Fibroblast of the aortic adventitia (primary cell): ENCODE measurements around the gene ANKRD16. TPM values are rescaled to one million over a fixed set of nuclear protein-coding genes. Genes with fewer than 3 reads are reported as not detected.

Experiments used
- DNase-seq: peaks from one replicate; pipeline ENCODE4 v3.0.0-alpha.2; 2010; ENCODE audit warnings: low read depth
- H3K4me3 ChIP-seq: 2 replicates; pipeline ENCODE4 v1.5.1; 2011; ENCODE audit warnings: low read depth, mild to moderate bottlenecking, control low read depth, low read length, moderate library complexity
- total RNA-seq: library from RNA; depleted of rRNA; stranded (reverse); fragments of >200 nt; gene quantifications from 2 replicates; pipeline ENCODE4 v1.2.3, GENCODE V29; 2012; ENCODE audit warnings: low replicate concordance
- TF ChIP-seq, protein P1 (sequence below): IDR thresholded peaks from 2 replicates; pipeline ENCODE4 v1.5.1; 2011; ENCODE audit warnings: mild to moderate bottlenecking, low read length, control low read depth, inconsistent platforms; ENCODE audit not compliant: insufficient read depth

The ANKRD16 gene
- total RNA-seq, 1 donor: 5.0 TPM

DNA sequence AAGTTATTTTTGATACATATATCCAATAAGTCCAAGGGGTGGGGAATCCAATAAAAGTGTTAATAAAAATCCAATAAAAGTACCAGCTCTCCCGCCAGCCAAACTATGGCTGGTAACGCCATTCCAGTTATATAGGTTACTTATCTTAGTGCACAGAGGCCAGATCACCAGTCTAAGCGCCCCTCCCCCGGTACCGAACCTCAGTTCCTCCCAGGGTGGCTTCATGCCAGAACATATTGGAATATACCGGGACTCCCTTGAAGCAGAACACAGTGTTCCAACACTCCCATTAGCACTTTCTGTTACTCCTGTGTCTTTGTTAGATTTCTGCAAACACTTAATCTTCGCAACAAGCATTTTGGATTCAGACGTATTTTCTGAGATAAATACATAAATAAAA, 7.8 kb upstream of the ANKRD16 start:
- no peak overlapping the region for H3K4me3 ChIP-seq
- no peak for DNase-seq
- TF ChIP-seq, protein P1, sequence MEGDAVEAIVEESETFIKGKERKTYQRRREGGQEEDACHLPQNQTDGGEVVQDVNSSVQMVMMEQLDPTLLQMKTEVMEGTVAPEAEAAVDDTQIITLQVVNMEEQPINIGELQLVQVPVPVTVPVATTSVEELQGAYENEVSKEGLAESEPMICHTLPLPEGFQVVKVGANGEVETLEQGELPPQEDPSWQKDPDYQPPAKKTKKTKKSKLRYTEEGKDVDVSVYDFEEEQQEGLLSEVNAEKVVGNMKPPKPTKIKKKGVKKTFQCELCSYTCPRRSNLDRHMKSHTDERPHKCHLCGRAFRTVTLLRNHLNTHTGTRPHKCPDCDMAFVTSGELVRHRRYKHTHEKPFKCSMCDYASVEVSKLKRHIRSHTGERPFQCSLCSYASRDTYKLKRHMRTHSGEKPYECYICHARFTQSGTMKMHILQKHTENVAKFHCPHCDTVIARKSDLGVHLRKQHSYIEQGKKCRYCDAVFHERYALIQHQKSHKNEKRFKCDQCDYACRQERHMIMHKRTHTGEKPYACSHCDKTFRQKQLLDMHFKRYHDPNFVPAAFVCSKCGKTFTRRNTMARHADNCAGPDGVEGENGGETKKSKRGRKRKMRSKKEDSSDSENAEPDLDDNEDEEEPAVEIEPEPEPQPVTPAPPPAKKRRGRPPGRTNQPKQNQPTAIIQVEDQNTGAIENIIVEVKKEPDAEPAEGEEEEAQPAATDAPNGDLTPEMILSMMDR: no peak

DNA sequence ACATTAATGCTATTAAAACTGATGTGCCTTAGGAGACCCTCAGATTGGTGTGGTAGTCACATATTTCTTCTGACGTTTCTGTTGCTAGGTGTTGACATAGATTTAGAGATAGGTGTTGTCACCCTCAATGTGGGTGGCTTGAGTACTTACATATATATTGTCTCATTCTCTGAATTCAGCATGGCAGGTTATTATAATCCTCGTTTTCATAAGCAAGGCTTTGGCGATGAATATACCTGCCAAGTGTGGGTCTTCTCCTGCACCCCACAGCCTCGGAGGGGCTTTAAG, 7.3 kb upstream of the ANKRD16 start:
- TF ChIP-seq, protein P1: no peak
- no peak for DNase-seq
- no peak overlapping the region for H3K4me3 ChIP-seq

DNA sequence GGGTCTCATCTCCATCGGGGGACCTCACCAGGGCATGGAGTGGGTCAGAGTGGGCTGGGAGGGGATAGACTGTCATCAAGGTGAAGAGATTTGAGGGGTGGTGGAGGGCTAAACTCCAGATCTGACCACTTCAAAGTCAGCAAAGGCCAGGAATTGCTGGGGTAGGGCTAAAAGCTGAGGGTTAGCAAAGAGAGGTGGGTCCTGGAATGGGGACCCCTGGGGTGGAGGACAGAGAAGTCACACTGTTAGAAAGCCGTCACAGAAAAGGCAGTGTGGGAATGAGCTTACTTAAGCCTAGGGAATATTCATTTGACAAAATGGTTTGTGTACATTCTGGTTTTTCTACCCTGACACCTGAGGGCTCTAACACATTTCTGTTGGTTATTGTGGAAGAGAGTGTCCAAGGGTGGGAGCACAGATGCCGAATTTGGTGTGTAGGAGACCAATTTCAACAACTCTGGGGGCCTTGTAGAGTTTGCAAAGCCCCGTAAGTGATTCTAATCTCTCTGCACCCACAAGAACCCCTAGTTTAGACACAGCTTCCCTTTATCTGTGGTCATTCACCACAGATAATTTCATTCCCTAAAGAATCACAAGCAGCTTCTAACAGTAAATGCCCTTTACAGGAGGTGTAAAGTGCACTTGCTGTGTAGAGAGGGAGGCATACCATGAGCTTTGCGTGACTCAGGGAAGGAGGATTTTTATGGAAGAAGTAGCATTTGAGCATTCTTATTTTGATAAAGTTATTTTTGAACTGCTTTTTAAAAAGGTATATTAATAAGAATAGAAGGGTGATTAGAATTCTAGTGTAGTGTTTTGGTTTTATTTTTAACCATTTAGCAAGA, 6.7 kb upstream of the ANKRD16 start:
- TF ChIP-seq, protein P1: no peak
- H3K4me3 ChIP-seq: no peak overlapping the region
- no peak for DNase-seq

DNA sequence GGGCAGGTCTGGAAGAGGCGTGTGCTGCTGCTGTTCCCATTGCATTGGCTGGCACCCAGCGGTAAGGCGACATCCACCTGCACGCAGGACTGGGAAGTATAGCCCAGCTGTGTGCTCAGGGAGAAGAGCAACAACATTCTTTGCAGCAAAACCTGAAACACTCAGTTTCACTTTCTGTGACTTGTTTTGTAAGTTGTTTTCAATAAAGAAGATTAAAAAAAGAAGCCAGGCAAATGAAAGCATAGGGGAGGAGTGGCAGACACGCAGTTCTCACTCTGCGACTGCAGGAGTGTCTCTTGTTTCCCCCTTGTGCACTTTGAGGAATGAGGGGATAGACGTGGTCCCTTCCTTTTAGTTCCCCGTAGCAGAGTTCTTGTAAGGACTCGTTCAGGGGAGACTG, 6.1 kb upstream of the ANKRD16 start:
- TF ChIP-seq, protein P1: no peak
- no peak overlapping the region for H3K4me3 ChIP-seq
- no peak for DNase-seq

DNA sequence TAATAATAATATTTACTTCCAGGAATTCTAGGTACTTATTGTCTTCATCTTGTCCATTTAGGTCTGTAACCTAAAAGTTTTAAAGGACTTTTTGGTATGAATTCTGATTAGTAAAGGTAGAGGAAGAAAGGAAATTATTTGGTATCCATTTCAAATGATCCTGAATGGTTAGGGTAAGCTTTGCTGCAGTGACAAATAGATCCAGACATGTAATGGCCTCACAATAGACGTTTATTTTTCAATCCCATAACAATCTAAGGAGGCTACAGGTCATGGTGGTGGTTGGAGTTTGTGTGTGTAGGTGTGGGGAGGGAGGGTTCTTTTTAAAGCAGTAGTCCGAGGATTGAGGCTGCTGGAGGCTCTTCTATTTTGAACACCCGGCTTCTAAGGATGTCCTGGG, 5.7 kb upstream of the ANKRD16 start:
- no peak for DNase-seq
- TF ChIP-seq, protein P1: no peak
- no peak overlapping the region for H3K4me3 ChIP-seq

DNA sequence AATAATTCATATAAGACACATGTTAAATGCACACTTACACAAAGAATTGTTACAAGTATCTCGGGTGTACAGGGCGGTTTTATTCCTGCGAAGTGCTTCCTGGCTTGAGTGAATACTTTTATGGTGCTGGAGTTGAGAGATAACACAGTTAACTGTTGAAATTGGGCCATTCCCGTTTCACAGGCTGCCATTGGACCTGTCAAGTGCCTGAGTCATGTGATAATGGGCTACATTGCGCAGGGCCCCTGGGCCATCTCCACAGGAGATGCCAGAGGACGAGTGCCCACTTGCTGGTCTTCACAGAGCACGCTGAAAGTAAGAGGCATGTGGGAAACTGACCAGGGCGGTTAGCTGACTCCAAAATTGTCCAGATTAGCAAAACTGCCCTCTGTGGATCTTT, 5.2 kb upstream of the ANKRD16 start:
- TF ChIP-seq, protein P1: no peak
- DNase-seq: no peak
- no peak overlapping the region for H3K4me3 ChIP-seq

DNA sequence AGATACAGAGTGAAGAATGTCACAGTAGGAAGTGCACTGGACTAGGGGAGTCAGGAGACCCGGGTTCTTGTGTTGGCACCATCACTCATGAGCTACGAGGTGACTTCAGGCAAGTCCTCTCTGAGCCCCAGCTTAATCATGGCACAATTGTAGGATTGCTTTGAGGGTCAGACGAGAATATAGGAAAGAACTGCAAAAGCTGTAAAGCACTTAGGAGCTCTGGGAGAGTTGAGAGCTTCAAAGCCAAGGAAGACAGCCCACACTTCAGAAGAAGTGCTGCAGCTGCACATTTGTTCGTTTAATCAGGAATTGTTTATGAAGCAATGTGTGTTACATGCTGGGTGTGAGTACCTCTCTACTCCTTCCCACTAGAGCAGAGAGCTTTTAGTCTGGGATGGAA, 4.7 kb upstream of the ANKRD16 start:
- TF ChIP-seq, protein P1: no peak
- DNase-seq: no peak
- H3K4me3 ChIP-seq: no peak overlapping the region
